Coronary artery (tissue), 2 donors: ENCODE measurements around the gene TMEM117.

Experiments
- DNase-seq: peaks from one replicate; pipeline ENCODE4 v3.0.0-alpha.2; 2017; ENCODE audit warnings: low spot score
- H3K27ac ChIP-seq, 2 donors: fragments of 200-600 bp; sonication (generic); one replicate each; pipeline ENCODE4 v1.5.1; 2016 to 2019
- H3K4me3 ChIP-seq: fragments of 200-600 bp; sonication (generic); 2 replicates; pipeline ENCODE4 v1.5.1; 2016; ENCODE audit warnings: mild to moderate bottlenecking, moderate library complexity
- TF ChIP-seq, protein P1 (sequence below): fragments of 200-600 bp; sonication (generic); IDR thresholded peaks from one replicate; pipeline ENCODE4 v1.5.1; 2019; ENCODE audit warnings: antibody characterized with exemption

TMEM117 gene

DNA sequence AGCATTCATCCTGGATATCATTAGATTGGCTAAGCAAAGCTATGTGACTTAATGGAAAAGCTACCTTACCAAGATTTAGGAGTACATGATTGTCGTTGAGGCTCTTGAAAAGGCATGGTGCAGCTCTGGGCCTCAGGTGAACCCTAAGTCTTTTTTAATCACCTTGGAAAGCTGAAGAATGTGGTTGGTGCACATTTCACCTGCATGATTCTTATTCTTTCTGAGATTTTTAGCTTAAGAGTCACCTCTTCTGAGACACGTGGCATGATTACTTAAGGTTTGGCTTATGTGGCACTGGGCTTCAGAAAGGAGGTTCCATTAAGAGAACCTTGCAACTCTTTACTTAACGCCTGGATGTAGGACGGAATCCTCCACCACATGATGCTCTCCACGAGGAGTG, 498.5 kb downstream of the TMEM117 start:
- no peak overlapping the region for H3K4me3 ChIP-seq
- TF ChIP-seq, protein P1, sequence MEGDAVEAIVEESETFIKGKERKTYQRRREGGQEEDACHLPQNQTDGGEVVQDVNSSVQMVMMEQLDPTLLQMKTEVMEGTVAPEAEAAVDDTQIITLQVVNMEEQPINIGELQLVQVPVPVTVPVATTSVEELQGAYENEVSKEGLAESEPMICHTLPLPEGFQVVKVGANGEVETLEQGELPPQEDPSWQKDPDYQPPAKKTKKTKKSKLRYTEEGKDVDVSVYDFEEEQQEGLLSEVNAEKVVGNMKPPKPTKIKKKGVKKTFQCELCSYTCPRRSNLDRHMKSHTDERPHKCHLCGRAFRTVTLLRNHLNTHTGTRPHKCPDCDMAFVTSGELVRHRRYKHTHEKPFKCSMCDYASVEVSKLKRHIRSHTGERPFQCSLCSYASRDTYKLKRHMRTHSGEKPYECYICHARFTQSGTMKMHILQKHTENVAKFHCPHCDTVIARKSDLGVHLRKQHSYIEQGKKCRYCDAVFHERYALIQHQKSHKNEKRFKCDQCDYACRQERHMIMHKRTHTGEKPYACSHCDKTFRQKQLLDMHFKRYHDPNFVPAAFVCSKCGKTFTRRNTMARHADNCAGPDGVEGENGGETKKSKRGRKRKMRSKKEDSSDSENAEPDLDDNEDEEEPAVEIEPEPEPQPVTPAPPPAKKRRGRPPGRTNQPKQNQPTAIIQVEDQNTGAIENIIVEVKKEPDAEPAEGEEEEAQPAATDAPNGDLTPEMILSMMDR, result no peak
- no peak for DNase-seq
- H3K27ac ChIP-seq, result no peak overlapping the region

DNA sequence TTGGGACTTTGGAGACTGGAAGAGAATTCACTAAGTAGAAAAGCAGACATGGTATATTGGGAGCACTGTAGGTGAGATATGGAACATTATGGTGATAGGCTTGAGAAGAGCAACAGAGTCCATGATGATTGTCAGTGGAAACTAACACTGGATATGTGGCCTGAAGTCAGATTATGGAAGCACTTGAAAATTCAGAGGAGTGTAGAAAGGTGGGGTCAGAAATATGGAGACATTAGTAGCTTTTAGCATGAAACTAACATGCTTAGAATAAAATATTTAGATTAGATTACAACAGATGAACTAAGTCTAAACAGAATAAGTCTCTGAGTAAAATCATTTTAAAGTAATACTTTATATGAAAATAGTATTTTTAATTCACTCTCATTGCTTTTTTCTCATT, 499.1 kb downstream of the TMEM117 start:
- TF ChIP-seq, protein P1, result no peak
- no peak overlapping the region for H3K4me3 ChIP-seq

DNA sequence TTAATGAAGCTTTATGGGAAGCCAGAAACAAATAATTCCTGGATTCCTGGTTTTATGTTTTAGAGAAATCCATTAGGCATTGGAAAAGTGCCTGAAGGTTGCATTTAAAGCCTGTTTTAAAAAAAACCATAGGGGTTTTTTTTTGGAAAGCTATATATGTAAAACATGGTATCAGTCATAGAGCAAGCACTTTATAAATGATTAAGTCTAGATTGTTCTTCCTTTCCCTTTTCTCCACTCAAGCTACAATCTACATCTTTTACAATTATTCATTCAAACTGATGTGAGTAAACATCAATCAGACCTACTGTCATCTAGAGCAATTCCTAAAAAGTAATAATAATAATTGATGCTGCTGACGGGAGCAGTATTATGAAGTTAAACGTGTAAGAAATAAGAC, 500.7 kb downstream of the TMEM117 start:
- Histone ChIP-seq H3K4me3 (no peak overlapping the region), H3K27ac (no peak overlapping the region)
- TF ChIP-seq, protein P1, result no peak
- DNase-seq, result no peak

More for the DNA sequence above, 499.1 kb downstream of the TMEM117 start:
- DNase-seq, result no peak
- no peak overlapping the region for H3K27ac ChIP-seq

DNA sequence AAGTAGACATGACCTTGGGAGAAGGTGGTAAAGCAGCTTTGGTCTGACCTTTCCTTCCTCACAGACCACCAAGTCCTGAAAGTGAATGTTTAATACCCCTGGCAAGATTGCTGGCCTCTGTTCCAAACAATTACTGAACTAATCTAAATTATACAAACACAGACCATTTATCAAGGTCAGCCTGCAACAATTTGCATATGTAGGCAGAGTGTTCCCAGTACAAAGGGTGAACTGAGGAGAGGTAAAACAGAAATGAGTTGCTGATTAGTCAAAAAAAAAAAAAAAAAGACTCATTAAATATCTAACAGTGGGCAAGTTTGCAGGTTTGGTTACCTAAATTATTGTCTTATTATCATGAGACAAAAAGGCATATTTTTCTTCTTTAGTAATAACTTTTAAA, 506.5 kb downstream of the TMEM117 start:
- DNase-seq, result no peak
- H3K27ac ChIP-seq, result no peak overlapping the region
- no peak overlapping the region for H3K4me3 ChIP-seq
- TF ChIP-seq, protein P1, result no peak

DNA sequence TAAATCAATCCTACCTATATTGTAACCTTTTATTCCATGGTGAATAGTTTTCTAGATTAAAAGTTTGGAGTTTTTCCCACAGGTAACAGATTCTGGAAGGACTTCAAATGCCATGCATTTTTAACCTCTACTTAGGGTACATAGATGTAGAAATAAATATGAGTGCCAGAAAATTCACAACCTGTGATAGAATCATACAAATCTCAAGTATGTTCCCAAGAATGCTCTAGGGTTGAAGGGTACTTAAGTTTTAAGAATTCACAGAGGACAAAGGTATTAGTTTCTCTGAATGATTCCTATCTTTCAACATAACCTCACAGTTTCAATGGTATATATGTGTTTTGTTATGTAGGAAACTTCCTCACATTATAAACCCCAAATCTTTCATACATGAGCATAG, 511.3 kb downstream of the TMEM117 start:
- H3K27ac ChIP-seq, result no peak overlapping the region
- H3K4me3 ChIP-seq, result no peak overlapping the region
- no peak for DNase-seq
- TF ChIP-seq, protein P1, result no peak

DNA sequence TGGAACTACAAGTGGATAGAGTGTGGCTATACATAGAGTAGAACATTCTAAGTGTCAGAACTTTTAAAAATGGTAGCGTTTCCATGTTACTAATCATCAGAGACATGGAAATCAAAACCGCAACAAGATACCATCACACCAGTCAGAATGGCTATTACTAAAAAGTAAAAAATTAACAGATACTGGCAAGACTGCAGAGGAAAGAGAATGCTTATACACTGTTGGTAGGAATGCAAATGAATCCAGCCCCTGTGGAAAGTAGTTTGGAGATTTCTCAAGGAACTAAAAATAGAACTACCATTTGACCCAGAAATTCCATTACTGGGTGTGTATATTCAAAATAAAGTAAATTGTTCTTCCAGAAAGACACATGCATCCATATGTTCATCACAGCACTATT, 521.6 kb downstream of the TMEM117 start:
- DNase-seq, result no peak
- Histone ChIP-seq H3K4me3 (no peak overlapping the region), H3K27ac (no peak overlapping the region)
- TF ChIP-seq, protein P1, result no peak

DNA sequence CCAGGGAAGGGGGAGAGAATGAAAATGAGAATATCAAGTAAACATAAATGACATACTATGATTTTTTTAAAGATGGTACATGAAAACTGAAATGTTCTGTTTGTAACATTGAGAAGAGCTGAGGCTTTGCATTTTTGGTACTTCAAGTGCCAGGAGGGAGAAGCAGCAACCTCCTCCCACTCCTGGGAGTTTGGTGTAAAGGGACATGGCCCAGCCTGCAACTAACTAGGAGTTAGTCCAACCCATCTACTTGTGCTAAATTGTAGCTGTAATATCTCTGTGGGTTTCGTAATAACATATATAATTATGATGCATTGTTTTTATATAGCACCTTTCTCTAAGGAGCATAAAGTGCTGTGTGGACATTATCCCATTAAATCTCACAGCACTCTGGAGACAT, 522.8 kb downstream of the TMEM117 start:
- Histone ChIP-seq H3K4me3 (no peak overlapping the region), H3K27ac (no peak overlapping the region)
- TF ChIP-seq, protein P1, result no peak
- no peak for DNase-seq
